K562 (cell line): ENCODE data around the gene RBM3. TPM values are rescaled to one million over a fixed set of nuclear protein-coding genes. Genes with fewer than 3 reads are reported as not detected.
A peak's percentile ranks its signal among the peaks of the same experiment; 100 is the strongest.

Source experiments
- ARHGAP35 ChIP-seq: fragments of 450-650 bp; IDR thresholded peaks from 2 replicates; pipeline ENCODE4 v1.6.1; 2018; ENCODE audit not compliant: partially characterized antibody
- ASH1L ChIP-seq: fragments of 450-650 bp; IDR thresholded peaks from 2 replicates; pipeline ENCODE4 v1.6.1; 2018; ENCODE audit warnings: borderline replicate concordance, mild to moderate bottlenecking, low read depth; ENCODE audit not compliant: partially characterized antibody
- BRD9 ChIP-seq: fragments of 450-650 bp; IDR thresholded peaks from 2 replicates; pipeline ENCODE4 v1.6.1; 2018; ENCODE audit warnings: low read depth; ENCODE audit not compliant: partially characterized antibody
- CREM ChIP-seq: IDR thresholded peaks from 2 replicates; pipeline ENCODE4 v1.6.1; 2014; ENCODE audit warnings: antibody characterized with exemption, low read depth
- JUNB ChIP-seq: fragments of 450-650 bp; formaldehyde crosslinking; conservative IDR thresholded peaks from 2 replicates; pipeline ENCODE4 v1.4.0; 2020; ENCODE audit warnings: mild to moderate bottlenecking
- KDM2B ChIP-seq: fragments of 250-450 bp; sonication (Bioruptor Pico); IDR thresholded peaks from 2 replicates; pipeline ENCODE4 v1.8.0; 2021; ENCODE audit warnings: mild to moderate bottlenecking, moderate library complexity
- MED1 ChIP-seq: sonication (generic); formaldehyde crosslinking; IDR thresholded peaks from 2 replicates; pipeline ENCODE4 v1.8.1; 2023; ENCODE audit warnings: missing genetic modification reagents, borderline replicate concordance
- MXI1 ChIP-seq: IDR thresholded peaks from 2 replicates; pipeline ENCODE4 v1.6.1; 2011; ENCODE audit warnings: low read depth, mild to moderate bottlenecking, improper control_type of control experiment, low read length
- NFATC3 ChIP-seq: fragments of 450-650 bp; IDR thresholded peaks from 2 replicates; pipeline ENCODE4 v1.6.1; 2017; ENCODE audit warnings: mild to moderate bottlenecking
- PBX2 ChIP-seq, 2 experiments: IDR thresholded peaks in 1 of 2; conservative IDR thresholded peaks in 1 of 2; 2 replicates each; pipeline ENCODE4 v1.6.1; 2016; ENCODE audit warnings: low read depth in 2 of 2, mild to moderate bottlenecking in 1 of 2, missing compliant biosample characterization in 1 of 2, missing genetic modification characterization in 1 of 2, moderate library complexity in 1 of 2
- RNF219 ChIP-seq: fragments of 250-450 bp; sonication (Bioruptor Pico); IDR thresholded peaks from 2 replicates; pipeline ENCODE4 v1.5.0; 2022; ENCODE audit warnings: mild to moderate bottlenecking
- SNRNP70 ChIP-seq: fragments of 200-400 bp; formaldehyde crosslinking; optimal IDR thresholded peaks from 2 replicates; pipeline ENCODE3; 2017; ENCODE audit warnings: low read depth, low read length
- TAF9B ChIP-seq: fragments of 450-650 bp; IDR thresholded peaks from 2 replicates; pipeline ENCODE4 v1.6.1; 2018; ENCODE audit warnings: mild to moderate bottlenecking; ENCODE audit not compliant: partially characterized antibody
- TCFL5 ChIP-seq: fragments of 250-450 bp; sonication (Bioruptor Pico); conservative IDR thresholded peaks from 2 replicates; pipeline ENCODE4 v1.6.1; 2021; ENCODE audit warnings: mild to moderate bottlenecking, moderate library complexity, matching md5 sums
- TFAP4 ChIP-seq: sonication (generic); formaldehyde crosslinking; IDR thresholded peaks from 2 replicates; pipeline ENCODE4 v1.8.0; 2022; ENCODE audit warnings: missing genetic modification reagents, mild to moderate bottlenecking, moderate library complexity, borderline replicate concordance
- XRCC4 ChIP-seq: IDR thresholded peaks from one replicate; pipeline ENCODE4 v1.6.1; 2011; ENCODE audit not compliant: insufficient read depth, insufficient read length; ENCODE audit errors: extremely low read depth
- ZNF124 ChIP-seq: sonication (generic); formaldehyde crosslinking; IDR thresholded peaks from 2 replicates; pipeline ENCODE4 v1.8.1; 2022; ENCODE audit warnings: missing genetic modification reagents
- ZNF212 ChIP-seq: fragments of 450-650 bp; formaldehyde crosslinking; IDR thresholded peaks from 2 replicates; pipeline ENCODE4 v1.4.0; 2020; ENCODE audit warnings: mild to moderate bottlenecking
- ZNF76 ChIP-seq: fragments of 250-450 bp; sonication (Bioruptor Pico); IDR thresholded peaks from 2 replicates; pipeline ENCODE4 v1.4.0; 2020; ENCODE audit warnings: mild to moderate bottlenecking, moderate library complexity, borderline replicate concordance
- ZNF764 ChIP-seq: fragments of 250-450 bp; sonication (Bioruptor Pico); IDR thresholded peaks from 2 replicates; pipeline ENCODE4 v1.4.0; 2020; ENCODE audit warnings: low read depth, mild to moderate bottlenecking, moderate library complexity
- ZZZ3 ChIP-seq: fragments of 450-650 bp; IDR thresholded peaks from 2 replicates; pipeline ENCODE4 v1.6.1; 2016; ENCODE audit warnings: antibody characterized with exemption, mild to moderate bottlenecking, moderate library complexity
- polyA plus RNA-seq, 8 experiments: library from polyadenylated mRNA; depleted of rRNA in 4 of 8; stranded (reverse) in 5 of 8; unstranded in 3 of 8; fragments of >200 nt; fragmentation: Nextera tagmentation in 2 of 8; fragmentation: Illumina TruSeq in 1 of 8; extraction: Ambion mirVana in 2 of 8; extraction: Trizol in 1 of 8; gene quantifications; 2 replicates each; pipeline versions ENCODE4 v1.2.1 to v1.2.3, GENCODE V29; 2011 to 2014; ENCODE audit warnings: inconsistent platforms in 1 of 8, missing spikeins in 1 of 8
- total RNA-seq, 7 experiments: library from RNA; depleted of rRNA in 6 of 7; stranded (reverse); fragments of >200 nt in 6 of 7; fragmentation: Illumina TruSeq in 2 of 7; extraction: Trizol in 2 of 7; gene quantifications; 2 replicates each; pipeline versions ENCODE4 v1.2.1 to v1.2.3, GENCODE V29; 2011 to 2021; ENCODE audit warnings: low replicate concordance in 1 of 7

RBM3 gene
- total and polyA plus RNA-seq, 9 of the 15 experiments (the other 6 are each of a cell fraction or from before 2014, with no cell fraction given): 70.3 to 272 (median 209) TPM

- no peak for TF ChIP-seq PBX2 (CRISPR knock-in tag; IDR thresholded peaks at IDR 0.05; ENCODE audit: low read depth)
- TF ChIP-seq PBX2 (tag; conservative IDR thresholded peaks at IDR 0.05; ENCODE audit: low read depth): no peak
- peak; percentile 98 for TF ChIP-seq JUNB
- TF ChIP-seq MXI1: peak; percentile 64
- no peak for TF ChIP-seq KDM2B (CRISPR knock-in tag)
- TF ChIP-seq ZNF76 (CRISPR knock-in tag): no peak
- TF ChIP-seq NFATC3: no peak
- no peak for TF ChIP-seq TCFL5
- no peak for TF ChIP-seq XRCC4
- TF ChIP-seq MED1 (CRISPR knock-in tag): no peak
- TF ChIP-seq CREM: peak; percentile 97
- no peak for TF ChIP-seq ARHGAP35
- no peak for TF ChIP-seq ZNF124 (CRISPR knock-in tag)
- no peak for TF ChIP-seq ZZZ3
- peak; percentile 65; the same call in 1 of the 2 replicates for TF ChIP-seq TFAP4 (CRISPR knock-in tag)
- TF ChIP-seq ZNF212 (CRISPR knock-in tag): no peak
- TF ChIP-seq BRD9: no peak
- TF ChIP-seq ZNF764 (CRISPR knock-in tag): no peak
- no peak for TF ChIP-seq TAF9B
- no peak for TF ChIP-seq SNRNP70
- TF ChIP-seq RNF219 (CRISPR knock-in tag): no peak
- TF ChIP-seq ASH1L: no peak
These were observed 34.8 kb upstream of the RBM3 start, which contains the start of gene TBC1D25 (continued) for GRCh38 chrX:48539345-48540027.
